Spinal cord (tissue), 10 donors: ENCODE data around the gene IPCEF1. TPM values are rescaled to one million over a fixed set of nuclear protein-coding genes. Genes with fewer than 3 reads are reported as not detected.
"Not testable (repeated sequence)": the region's sequence is repeated elsewhere in the genome, so short reads cannot be mapped to it uniquely, and the experiment has no call there.

Experiments used
- DNase-seq, 6 donors: peaks; one replicate each; pipeline versions ENCODE4 v3.0.0 to v3.0.0-alpha.2; 2013 to 2015; ENCODE audit warnings: low spot score in 6 of 6, low read depth in 4 of 6
- H3K27ac ChIP-seq: one replicate; pipeline ENCODE4 v1.5.1; 2013; ENCODE audit warnings: low read depth, low read length, control low read depth
- H3K27me3 ChIP-seq: one replicate; pipeline ENCODE4 v1.6.1; 2013; ENCODE audit warnings: low read length; ENCODE audit not compliant: control insufficient read depth, insufficient read depth
- H3K36me3 ChIP-seq: one replicate; pipeline ENCODE4 v1.6.1; 2013; ENCODE audit warnings: low read length; ENCODE audit not compliant: control insufficient read depth, insufficient read depth
- H3K4me1 ChIP-seq: one replicate; pipeline ENCODE4 v1.6.1; 2013; ENCODE audit warnings: low read length; ENCODE audit not compliant: control insufficient read depth, insufficient read depth
- H3K4me3 ChIP-seq: one replicate; pipeline ENCODE4 v1.5.1; 2013; ENCODE audit warnings: low read depth, low read length, control low read depth
- H3K9me3 ChIP-seq: one replicate; pipeline ENCODE4 v1.6.1; 2013; ENCODE audit warnings: low read length; ENCODE audit not compliant: control insufficient read depth, insufficient read depth
- WGBS: methylation state at CpG from one replicate; pipeline ENCODE4 v1.1.5; 2013; ENCODE audit warnings: missing lambda C conversion rate; ENCODE audit not compliant: insufficient coverage; 5-methylcytosine and 5-hydroxymethylcytosine counted together
- polyA plus RNA-seq, 2 donors: library from polyadenylated mRNA; unstranded; fragments of 120-200 nt; gene quantifications; one replicate each; pipeline ENCODE4 v1.2.1, GENCODE V29; 2013; ENCODE audit not compliant: insufficient read length in 2 of 2
- total RNA-seq, 2 donors: library from RNA; depleted of rRNA in 1 of 2; stranded (reverse); fragments of 120-200 nt in 1 of 2; fragments of >200 nt in 1 of 2; gene quantifications; one replicate each; pipeline versions ENCODE4 v1.2.3 to v1.2.4, GENCODE V29; 2013 to 2014
- donor health status: healthy.

Gene IPCEF1
- total and polyA plus RNA-seq, 4 donors: 5.4 to 11.8 (median 8.2) TPM

- WGBS: 48% methylated on average over 15 of the region's 16 CpGs
- DNase-seq: peak in 2 of 6 donors; percentile 59 to 82
- Histone ChIP-seq H3K27ac (no peak overlapping the region), H3K36me3 (no peaks in the 10 kb centered on the region), H3K9me3 (no peaks in the 10 kb centered on the region), H3K4me3 (no peak overlapping the region), H3K4me1 (peaks cover 4% of the 10 kb centered on the region), H3K27me3 (no peaks in the 10 kb centered on the region)
Observed at GRCh38 chr6:154343473-154344308, 12.9 kb downstream of the IPCEF1 start.

- H3K36me3 ChIP-seq: no peaks in the 10 kb centered on the region
- no peak overlapping the region for H3K27ac ChIP-seq
- peaks cover 4% of the 10 kb centered on the region for H3K4me1 ChIP-seq
- DNase-seq: peak in 1 of 6 donors; percentile 19
- no peaks in the 10 kb centered on the region for H3K27me3 ChIP-seq
- 30% methylated on average over 3 of the region's 5 CpGs for WGBS
- H3K4me3 ChIP-seq: no peak overlapping the region
- no peaks in the 10 kb centered on the region for H3K9me3 ChIP-seq
Observed at GRCh38 chr6:154341871-154342270, 14.7 kb downstream of the IPCEF1 start.

GRCh38 chr6:154341336-154341735, 15.3 kb downstream of the IPCEF1 start:
- peaks cover 4% of the 10 kb centered on the region for H3K4me1 ChIP-seq
- H3K27ac ChIP-seq: no peak overlapping the region
- 42% methylated on average over 1 of the region's 4 CpGs for WGBS
- DNase-seq: peak in 2 of 6 donors; percentile 53 to 72
- no peaks in the 10 kb centered on the region for H3K36me3 ChIP-seq
- H3K4me3 ChIP-seq: no peak overlapping the region
- H3K9me3 ChIP-seq: no peaks in the 10 kb centered on the region
- H3K27me3 ChIP-seq: no peaks in the 10 kb centered on the region

GRCh38 chr6:154337406-154338005, 19.1 kb downstream of the IPCEF1 start:
- Histone ChIP-seq H3K4me1 (no peaks in the 10 kb centered on the region), H3K9me3 (no peaks in the 10 kb centered on the region), H3K27ac (no peak overlapping the region), H3K27me3 (no peaks in the 10 kb centered on the region), H3K36me3 (no peaks in the 10 kb centered on the region), H3K4me3 (no peak overlapping the region)
- DNase-seq: no peak
- 91% methylated on average over 3 of the region's 4 CpGs for WGBS

- not testable (repeated sequence) for H3K9me3 ChIP-seq, H3K27ac ChIP-seq, H3K4me3 ChIP-seq, H3K27me3 ChIP-seq, H3K4me1 ChIP-seq, H3K36me3 ChIP-seq, DNase-seq
- WGBS: no CpG with 5 or more reads among the region's 1 CpG
Observed at GRCh38 chr6:154334147-154334546, 22.5 kb downstream of the IPCEF1 start.

- WGBS: 100% methylated on average over 2 of the region's 2 CpGs
- Histone ChIP-seq H3K36me3 (no peaks in the 10 kb centered on the region), H3K4me3 (no peak overlapping the region), H3K27ac (no peak overlapping the region), H3K27me3 (no peaks in the 10 kb centered on the region), H3K4me1 (no peaks in the 10 kb centered on the region), H3K9me3 (peaks cover 2% of the 10 kb centered on the region)
- DNase-seq: no peak
Observed at GRCh38 chr6:154331750-154332149, 24.9 kb downstream of the IPCEF1 start.

- no peaks in the 10 kb centered on the region for H3K4me1 ChIP-seq
- no peak for DNase-seq
- no peaks in the 10 kb centered on the region for H3K27me3 ChIP-seq
- no peak overlapping the region for H3K4me3 ChIP-seq
- H3K36me3 ChIP-seq: no peaks in the 10 kb centered on the region
- no peak overlapping the region for H3K27ac ChIP-seq
- 80% methylated on average over 1 of the region's 10 CpGs for WGBS
- H3K9me3 ChIP-seq: peaks cover 2% of the 10 kb centered on the region
Observed at GRCh38 chr6:154329350-154330170, 27.0 kb downstream of the IPCEF1 start.

GRCh38 chr6:154327313-154327712, 29.3 kb downstream of the IPCEF1 start:
- not testable (repeated sequence) for H3K36me3 ChIP-seq, H3K4me3 ChIP-seq, H3K9me3 ChIP-seq, H3K4me1 ChIP-seq, H3K27ac ChIP-seq, DNase-seq, H3K27me3 ChIP-seq
- no CpG with 5 or more reads among the region's 1 CpG for WGBS

GRCh38 chr6:154325142-154325541, 31.5 kb downstream of the IPCEF1 start:
- H3K4me3 ChIP-seq: no peak overlapping the region
- no peak overlapping the region for H3K27ac ChIP-seq
- H3K4me1 ChIP-seq: no peaks in the 10 kb centered on the region
- H3K9me3 ChIP-seq: no peaks in the 10 kb centered on the region
- no peaks in the 10 kb centered on the region for H3K27me3 ChIP-seq
- no peak for DNase-seq
- no peaks in the 10 kb centered on the region for H3K36me3 ChIP-seq
